ENCODE data around the gene PDXK.
"Not testable (repeated sequence)": the region's sequence is repeated elsewhere in the genome, so short reads cannot be mapped to it uniquely, and the experiment has no call there.

The PDXK gene

DNA sequence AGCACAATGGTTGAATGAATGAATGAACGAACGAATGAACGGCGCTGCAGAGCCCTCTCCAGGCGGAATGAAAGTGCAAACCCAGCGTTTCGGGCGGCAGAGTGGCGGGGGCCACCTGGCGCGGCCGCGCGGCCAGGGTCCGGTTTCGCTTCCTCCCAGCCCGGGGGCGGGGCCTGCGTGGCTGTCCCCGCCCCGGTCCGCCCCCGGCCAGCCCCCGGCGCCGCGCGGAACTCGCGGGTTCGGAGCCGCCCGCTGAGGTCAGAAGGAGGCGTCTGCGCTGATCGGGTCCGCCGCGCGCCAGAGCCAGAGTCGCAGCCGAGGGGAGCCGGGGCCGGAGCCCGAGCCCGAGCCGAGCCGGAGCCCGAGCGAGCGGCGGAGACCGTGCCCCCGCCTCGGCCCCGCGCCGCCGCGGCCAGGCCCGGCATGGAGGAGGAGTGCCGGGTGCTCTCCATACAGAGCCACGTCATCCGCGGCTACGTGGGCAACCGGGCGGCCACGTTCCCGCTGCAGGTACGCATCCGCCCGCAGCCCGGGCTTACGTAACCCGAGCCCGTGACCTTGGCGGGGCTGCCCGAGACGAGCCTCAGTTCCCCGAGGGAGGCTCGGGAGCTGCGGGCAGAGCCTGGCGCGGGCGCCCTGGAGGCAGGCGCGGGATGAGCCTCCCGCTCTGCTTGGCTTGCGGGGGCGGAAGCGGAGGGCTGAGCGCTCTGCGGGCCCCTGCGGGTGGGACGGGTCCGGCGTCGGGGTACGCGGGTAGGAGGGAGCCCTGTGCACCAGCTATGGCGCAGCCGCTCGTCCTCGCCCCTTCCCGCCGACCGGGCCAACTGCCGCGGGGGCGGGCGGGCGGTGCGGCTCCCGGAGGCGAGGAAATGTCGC, at the start of gene PDXK:
TSS of gene PDXK (plus strand) at position 258 of the 876 bp plus-strand sequence. CDS start at position 424, 166 bp downstream.
- peak; percentile 85 for DNase-seq (ENCODE audit: low spot score)

DNA sequence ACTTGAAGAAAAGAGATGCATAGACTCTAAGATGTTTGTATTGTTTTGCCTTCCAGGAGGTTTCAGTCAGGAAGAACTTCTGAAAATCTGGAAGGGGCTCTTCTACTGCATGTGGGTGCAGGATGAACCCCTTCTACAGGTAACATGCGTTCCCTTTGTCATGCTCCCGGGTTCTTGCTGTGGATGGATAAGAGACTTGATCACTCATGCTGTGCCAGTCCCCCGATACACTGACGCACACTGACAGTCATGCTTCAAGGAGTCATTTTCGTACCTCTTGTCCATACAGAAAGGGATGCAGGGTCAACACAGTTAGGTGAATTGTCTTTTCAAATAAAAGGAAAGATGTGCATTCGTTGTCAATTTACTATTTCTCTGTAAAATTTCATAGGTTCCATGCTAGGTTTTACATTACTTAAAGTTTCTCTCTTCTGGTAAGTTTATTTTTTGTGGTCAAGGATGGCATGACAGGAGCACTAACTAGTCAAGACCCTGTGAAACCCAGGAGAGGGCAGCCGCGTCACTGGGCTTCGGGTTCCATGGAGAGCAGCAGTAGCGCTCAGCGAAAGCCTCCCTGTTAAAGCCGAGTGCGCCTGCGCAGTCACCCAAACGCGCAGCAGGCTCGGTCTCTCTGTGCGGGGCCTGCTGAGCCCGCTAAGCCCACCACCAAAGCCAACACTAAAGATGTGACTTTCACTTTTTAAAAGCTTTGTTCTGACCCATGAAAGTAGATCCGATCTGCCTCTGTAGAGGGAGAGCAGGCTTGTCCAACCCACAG, 48.9 kb upstream of the PDXK start:
- no peak for DNase-seq (ENCODE audit: low spot score)

DNA sequence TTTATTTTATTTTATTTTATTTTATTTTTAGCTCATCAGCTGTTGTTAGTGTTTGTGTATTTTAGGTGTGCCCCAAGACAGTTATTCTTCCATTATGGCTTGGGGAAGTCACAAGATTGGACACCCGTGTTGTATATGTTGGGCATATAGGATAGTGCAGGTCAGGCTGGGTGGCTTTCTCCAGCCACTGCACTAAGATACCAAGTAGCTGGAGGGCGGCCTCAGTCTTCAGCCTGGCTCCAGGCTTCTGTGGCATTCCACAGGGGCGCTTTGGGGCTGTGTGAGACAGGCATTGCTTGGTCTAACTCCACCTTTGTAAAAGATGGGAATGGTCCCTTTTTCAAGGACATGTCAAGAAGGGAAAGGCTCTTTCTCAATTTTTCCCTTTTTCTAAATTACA, 43.1 kb upstream of the PDXK start:
- no peak for DNase-seq (ENCODE audit: low spot score)

DNA sequence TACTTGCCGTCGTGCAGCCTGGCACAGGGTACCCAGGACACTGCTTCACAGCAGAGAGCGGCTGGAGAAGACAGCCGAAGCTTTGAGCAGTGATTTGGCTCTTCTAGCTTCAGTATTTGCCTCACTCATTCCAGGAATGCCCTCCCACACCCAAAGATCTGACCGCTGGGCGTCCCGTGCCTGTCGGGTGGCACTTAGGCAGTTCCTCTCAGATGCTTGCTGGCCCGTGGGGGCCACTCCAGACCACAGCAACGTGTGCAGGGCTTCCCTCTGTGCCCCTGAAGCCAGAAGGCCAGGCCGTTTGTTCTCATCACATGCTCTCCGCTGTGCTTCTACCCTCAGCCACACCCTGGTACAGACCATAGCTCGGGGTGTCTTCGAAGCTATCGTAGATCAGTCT, 42.5 kb upstream of the PDXK start:
- DNase-seq (ENCODE audit: low spot score) = no peak

DNA sequence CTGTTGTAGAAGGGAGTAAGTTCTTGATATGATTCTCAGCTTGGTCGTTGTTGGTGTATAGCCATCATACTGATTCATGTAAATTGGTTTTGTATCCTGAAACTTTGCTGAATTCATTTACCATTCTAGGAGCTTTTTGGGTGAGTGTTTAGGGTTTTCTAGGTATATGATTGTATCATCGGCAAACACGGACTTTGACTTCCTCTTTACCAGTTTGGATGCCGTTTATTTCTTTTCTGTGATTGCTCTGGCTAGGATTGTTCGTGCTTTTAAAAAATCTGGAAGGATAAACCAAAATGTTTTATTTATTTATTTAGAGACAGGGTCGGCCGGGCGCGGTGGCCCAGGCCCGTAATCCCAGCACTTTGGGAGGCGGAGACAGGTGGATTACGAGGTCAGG, 39.0 kb upstream of the PDXK start:
- no peak for DNase-seq (ENCODE audit: low spot score)

DNA sequence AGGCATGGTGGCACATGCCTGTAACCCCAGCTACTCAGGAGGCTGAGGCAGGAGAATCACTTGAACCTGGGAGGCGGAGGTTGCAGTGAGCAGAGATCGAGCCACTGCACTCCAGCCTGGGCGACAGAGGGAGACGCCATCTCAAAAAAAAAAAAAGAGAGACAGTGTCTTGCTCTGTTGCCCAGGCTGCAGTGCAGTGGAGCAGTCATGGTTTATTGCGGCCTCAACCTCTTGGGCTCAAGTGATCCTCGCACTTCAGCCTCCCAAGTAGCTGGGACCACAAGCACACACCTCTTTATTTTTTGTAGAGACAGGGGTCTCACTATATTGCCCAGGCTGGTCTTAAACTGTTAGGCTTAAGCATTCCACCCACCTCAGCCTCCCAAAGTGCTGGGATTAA, 38.5 kb upstream of the PDXK start:
- not testable (repeated sequence) for DNase-seq (ENCODE audit: low spot score)

DNA sequence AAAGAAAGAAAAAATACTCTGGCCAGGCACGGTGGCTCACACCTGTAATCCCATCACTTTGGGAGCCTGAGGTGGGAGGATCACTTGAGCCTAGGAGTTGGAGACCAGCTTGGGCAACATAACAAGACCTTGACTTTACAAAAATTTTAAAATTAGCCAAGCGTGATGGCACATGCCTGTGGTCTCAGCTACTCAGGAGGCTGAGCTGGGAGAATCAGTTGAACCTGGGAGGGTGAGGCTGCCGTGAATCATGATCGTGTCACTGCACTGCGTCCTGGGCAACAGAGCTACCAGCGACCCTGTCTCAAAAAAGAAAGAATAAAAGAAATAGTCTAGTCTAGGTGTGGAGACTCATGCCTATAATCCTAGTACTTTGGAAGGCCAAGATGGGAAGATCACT, 37.3 kb upstream of the PDXK start:
- no peak for DNase-seq (ENCODE audit: low spot score)

DNA sequence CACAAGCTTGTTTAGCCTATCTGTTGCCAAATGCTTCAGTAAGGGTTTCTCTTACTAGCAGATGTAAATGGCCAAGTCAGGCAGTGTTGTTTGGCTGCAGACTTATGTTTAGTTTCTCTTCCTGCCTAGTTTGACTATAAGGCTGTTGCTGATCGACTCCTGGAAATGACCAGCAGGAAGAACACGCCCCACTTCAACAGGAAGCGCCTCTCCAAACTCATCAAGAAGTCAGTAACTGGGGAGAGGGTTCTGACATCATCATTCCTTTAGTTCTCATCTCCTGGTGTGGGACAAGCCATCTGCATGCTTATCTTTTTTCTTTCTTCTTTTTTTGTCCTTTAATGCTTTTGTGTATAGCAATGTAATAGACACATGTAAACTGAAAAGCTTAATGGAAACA, 34.5 kb upstream of the PDXK start:
- DNase-seq (ENCODE audit: low spot score) = no peak

DNA sequence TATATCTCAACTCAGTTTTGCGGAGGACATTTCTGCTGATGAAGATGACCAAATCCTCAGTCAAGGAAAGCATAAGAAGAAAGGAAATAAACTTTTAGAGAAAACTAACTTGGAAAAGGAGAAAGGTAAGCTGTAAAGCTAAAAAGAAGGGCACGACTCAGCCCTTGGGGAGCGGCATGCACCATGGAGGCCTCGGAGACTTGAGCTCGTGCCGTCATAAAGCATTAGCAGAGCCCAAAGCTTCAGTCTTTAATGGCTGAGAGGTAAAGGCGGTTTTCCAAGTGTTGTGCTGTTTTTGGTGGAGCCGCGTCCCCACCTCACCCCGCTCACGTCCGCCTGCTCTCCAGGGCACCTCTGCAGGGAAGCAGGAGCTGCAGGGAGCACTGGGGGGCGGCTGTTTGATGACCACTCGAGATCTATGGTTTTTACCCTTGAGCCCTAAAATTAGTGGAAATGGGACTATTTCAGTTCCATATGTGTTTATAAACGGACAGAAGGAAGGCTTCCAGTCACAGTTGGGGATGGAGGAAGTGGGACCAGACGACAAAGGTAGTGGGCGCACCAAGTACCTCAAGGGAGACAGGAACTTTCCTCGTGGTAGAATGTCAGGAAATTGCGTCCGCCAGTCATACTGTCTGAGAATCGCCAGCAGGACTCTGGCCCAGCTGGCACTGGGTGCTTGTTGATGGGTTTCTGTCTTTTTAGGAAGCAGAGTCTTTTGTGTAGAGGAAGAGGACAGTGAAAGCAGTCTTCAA, 31.9 kb upstream of the PDXK start:
- DNase-seq (ENCODE audit: low spot score) = no peak

DNA sequence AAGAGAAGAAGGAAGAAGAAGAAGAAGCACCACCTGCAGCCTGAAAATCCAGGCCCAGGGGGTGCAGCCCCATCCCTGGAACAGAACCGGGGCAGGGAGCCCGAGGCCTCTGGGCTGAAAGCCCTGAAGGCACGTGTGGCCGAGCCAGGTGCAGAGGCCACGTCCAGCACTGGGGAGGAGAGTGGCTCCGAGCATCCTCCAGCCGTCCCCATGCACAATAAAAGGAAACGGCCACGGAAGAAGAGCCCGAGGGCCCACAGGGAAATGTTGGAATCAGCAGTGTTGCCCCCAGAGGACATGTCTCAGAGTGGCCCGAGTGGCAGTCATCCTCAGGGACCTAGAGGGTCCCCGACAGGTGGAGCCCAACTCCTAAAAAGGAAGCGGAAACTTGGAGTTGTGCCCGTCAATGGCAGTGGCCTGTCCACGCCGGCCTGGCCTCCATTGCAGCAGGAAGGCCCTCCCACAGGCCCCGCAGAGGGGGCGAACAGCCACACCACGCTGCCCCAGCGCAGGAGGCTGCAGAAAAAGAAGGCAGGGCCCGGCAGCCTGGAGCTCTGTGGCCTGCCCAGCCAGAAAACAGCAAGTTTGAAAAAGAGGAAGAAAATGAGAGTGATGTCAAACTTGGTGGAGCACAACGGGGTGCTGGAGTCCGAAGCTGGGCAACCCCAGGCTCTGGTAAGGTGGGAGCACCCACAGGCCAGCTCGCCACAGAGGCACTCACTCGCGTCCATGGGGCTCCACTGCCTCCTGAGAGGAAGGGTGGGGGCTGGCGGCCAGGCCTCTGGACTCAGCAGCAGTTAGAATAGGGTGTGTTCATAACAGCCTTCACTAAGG, 31.1 kb upstream of the PDXK start:
- DNase-seq (ENCODE audit: low spot score) = no peak

DNA sequence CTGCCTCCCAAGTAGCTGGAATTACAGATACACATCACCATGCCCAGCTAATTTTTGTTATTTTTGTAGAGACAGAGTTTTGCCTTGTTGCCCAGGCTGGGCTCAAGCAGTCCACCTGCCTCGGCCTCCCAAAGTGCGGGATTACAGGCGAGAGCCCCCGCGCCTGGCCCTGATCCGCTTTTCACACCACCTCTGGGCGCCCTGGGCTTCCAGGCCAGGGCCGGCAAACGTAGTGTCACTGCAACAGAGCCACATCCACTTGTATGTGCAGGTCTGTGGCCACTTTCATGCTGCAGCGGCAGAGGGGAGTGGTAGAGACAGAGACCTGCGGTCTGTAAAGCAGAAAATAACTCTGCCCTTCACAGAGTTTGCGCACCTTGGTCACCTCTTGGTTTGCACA, 30.0 kb upstream of the PDXK start:
- DNase-seq (ENCODE audit: low spot score) = no peak

DNA sequence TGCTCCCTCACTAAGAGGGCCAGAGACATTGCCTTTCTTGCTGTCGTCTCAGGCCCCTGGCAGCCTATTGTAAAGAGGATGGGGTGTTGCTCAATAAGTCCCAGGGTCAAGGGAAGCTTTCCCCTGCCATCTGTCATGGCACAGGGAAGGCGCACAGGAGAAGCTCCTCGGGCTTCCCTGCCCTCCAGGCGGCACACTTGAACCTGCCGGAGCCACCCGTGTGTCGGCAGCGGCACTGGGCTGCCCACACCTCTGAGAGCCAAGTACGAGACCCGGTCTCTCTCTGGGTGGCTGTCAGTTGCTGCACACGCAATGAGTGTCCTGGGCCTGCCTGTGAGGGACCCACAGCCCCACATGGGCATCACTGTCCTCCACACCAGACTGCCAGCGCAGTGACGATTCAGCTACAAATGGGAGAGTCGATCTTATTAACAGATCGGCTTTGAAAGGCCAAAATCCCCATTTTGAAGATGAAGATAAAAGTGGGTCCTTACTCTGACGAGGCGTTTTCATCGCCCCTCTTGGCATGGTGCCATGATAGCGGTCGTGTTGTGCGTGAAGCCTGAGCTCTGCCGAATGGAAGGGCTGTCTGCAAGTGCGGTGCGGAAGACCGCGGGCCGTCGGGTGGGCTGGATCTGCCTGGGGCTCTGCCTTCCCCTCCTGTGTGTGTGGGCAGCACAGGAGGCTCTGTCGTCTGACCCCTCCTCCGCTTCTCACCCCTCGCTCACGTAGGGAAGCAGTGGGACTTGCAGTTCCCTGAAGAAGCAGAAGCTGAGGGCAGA, 29.2 kb upstream of the PDXK start:
- DNase-seq (ENCODE audit: low spot score) = no peak

DNA sequence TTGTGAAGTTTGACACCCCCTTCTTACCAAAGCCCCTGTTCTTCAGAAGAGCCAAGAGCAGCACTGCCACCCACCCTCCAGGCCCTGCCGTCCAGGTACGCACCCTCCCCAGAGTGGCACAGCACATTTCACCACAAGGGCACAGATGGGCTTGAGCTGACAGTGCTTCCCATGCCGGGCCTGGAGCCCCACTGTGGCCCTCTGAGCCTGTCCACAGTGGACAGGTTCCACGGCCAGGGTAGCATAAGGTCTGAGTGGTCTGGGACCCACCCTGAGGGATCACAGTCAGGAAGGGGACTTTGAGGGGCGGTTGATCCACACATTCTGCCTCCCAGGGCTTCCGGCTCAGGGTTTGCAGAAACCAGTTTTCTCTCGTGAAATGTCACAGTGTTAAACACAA, 28.6 kb upstream of the PDXK start:
- no peak for DNase-seq (ENCODE audit: low spot score)

DNA sequence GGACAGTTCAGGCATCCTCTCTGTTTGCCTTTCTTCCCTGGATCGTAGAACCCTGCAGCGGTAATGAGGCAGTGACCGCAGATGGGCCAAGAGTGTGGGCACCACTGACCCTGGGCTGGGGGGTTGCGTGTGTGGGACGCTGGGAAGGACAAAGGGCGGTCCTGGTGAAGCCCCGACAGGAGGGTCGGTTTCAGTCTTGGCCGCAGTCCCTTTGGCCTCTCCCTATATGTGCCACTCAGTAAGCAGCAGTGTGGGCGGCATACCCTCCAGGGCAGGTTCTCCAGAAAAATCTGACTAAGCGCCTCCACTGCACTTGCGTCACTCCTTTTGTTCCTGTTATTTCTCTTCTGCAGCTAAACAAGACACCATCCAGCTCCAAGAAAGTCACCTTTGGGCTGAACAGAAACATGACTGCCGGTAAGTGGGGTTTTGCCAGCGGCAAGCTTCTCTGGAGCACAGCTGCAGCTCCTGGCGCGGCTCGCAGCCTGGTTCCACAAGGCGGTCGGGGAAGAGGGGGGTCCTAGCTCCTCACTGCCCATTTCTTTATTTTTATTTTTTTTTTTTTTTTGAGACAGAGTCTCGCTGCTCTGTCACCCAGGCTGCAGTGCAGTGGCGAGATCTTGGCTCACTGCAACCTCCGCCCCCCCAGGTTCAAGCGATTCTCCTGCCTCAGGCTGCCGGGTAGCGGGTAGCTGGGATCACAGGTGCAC, 27.7 kb upstream of the PDXK start:
- no peak for DNase-seq (ENCODE audit: low spot score)

DNA sequence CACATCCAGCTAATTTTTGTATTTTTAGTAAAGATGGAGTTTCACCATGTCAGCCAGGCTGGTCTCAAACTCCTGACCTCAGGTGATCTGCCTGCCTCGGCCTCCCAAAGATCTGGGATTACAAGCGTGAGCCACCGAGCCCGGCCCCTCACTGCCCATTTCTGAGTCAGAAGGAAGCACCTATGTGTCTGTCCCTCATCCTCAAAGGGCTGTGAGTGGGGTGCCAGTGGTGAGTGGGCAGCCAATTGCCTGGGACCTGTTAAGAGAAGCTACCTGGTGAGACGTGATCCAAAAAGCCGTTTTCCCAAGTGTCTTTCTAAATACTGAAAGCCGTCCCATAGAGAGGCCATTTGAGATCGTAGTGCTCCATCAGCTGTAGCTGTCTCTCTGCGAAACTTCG, 27.1 kb upstream of the PDXK start:
- DNase-seq (ENCODE audit: low spot score) = no peak

DNA sequence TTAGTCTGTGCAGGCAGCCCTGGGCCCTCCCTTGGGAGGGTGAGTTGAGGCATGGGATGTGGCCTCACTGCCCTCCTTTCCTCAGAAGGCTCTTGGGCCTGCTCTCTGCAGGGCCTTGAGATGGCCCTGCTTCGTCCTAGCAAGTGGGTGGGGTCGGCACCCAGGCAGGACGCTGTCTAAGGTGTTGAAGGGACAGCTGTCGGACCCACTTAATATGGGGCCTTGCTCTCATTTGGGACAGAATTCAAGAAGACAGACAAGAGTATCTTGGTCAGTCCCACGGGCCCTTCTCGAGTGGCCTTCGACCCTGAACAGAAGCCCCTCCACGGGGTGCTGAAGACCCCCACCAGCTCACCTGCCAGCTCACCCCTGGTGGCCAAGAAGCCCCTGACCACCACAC, 26.0 kb upstream of the PDXK start:
- DNase-seq (ENCODE audit: low spot score) = no peak

DNA sequence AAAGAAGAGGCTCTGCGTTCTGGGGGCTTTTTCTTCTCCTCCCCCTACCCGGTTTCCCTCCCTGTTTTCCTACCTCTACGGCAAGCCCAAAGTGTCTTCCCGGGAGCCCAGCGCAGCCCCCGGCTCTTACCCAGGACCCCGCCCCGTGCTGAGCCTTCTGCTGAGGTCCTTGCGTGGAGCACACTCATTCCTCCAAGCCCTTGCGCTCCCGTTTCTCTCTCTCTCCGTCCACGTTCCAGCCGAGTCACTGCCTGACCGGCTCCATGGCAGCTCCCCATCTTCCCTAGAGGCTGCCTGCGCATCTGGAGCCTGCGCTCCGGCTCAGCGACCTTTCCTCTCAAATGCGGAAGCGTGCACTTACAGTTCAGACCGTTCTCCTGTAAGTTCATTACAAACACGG, 24.9 kb upstream of the PDXK start:
- DNase-seq (ENCODE audit: low spot score) = no peak

DNA sequence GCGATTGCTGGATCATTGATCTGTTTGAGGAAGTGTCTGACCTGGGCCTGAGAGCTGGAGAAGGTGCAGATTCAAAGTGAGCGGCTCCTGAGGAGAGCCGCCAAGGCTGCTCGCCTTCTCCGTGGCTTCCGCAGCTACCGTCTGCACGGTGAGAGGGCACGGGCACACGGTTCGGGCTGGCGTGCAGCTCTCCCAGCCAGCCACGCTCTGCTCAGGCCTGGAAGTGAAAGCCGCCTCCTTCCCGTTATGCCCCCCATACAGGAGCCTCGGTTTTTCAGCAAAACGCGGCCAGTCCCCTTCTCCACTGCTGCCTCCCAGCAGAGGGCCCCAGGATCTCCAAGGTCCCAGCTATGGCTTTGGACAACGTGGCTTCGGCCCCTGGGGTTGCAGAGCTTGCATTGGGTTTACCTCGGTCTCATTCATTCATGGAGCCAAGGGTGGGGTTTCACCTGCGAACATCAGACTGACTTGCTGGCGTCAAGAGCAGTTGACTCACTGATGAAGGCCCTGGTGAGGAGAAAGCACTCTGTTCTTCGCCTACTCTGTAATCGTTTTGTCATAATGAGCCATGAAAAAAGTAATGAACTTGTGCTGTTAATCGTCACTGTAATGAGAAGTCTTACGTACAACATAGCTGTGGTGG, 24.4 kb upstream of the PDXK start:
- no peak for DNase-seq (ENCODE audit: low spot score)

DNA sequence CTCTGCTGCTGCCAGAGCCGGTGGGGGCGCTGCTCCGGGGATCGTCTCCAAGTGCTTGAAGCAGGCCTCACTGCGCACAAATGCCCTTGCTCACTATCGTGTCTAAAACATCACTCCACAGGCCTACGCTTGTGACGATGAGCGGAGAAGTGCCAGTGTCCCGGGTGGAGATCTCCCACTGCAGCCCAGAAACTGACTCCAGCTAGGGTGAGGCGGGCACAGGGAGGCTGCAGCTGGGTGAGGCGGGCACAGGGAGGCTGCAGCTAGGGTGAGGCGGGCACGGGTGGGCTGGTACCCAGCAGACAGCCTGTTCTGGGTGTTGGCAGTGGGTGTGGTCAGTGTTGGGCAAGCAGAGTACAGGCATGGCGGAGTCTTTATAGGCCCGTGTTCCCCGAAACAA, 22.7 kb upstream of the PDXK start:
- DNase-seq (ENCODE audit: low spot score) = no peak
